ENCODE data around the gene LIF.

The LIF gene

GRCh38 chr22:30263883-30264282 lies 17.3 kb upstream of the LIF start:
- no peak for TF ChIP-seq CTCF (IDR thresholded peaks at IDR 0.05; ENCODE audit: low read length, missing control alignments)
- H3K4me3 ChIP-seq (replicated peaks; ENCODE audit: low read depth, low read length) = no peak overlapping the region
- DNase-seq (ENCODE audit: low read depth) = no peak

GRCh38 chr22:30262917-30263741 lies 16.6 kb upstream of the LIF start:
- peak; percentile 91 for TF ChIP-seq CTCF (IDR thresholded peaks at IDR 0.05; ENCODE audit: low read length, missing control alignments)
- H3K4me3 ChIP-seq (replicated peaks; ENCODE audit: low read depth, low read length) = no peak overlapping the region

GRCh38 chr22:30262112-30262511 lies 15.6 kb upstream of the LIF start:
- DNase-seq (ENCODE audit: low read depth) = no peak
- H3K4me3 ChIP-seq (replicated peaks; ENCODE audit: low read depth, low read length) = no peak overlapping the region
- TF ChIP-seq CTCF (IDR thresholded peaks at IDR 0.05; ENCODE audit: low read length, missing control alignments) = no peak

More at GRCh38 chr22:30262917-30263741, 16.6 kb upstream of the LIF start:
- peak; percentile 70 for DNase-seq (ENCODE audit: low read depth)

- no peak overlapping the region for H3K4me3 ChIP-seq (replicated peaks; ENCODE audit: low read depth, low read length)
- no peak for DNase-seq (ENCODE audit: low read depth)
- no peak for TF ChIP-seq CTCF (IDR thresholded peaks at IDR 0.05; ENCODE audit: low read length, missing control alignments)
These were observed 14.6 kb upstream of the LIF start for GRCh38 chr22:30261134-30261533.

GRCh38 chr22:30260682-30261081 lies 14.1 kb upstream of the LIF start:
- H3K4me3 ChIP-seq (replicated peaks; ENCODE audit: low read depth, low read length) = no peak overlapping the region
- TF ChIP-seq CTCF (IDR thresholded peaks at IDR 0.05; ENCODE audit: low read length, missing control alignments) = no peak
- DNase-seq (ENCODE audit: low read depth) = no peak

GRCh38 chr22:30260276-30260675 lies 13.7 kb upstream of the LIF start:
- no peak overlapping the region for H3K4me3 ChIP-seq (replicated peaks; ENCODE audit: low read depth, low read length)
- DNase-seq (ENCODE audit: low read depth) = no peak
- TF ChIP-seq CTCF (IDR thresholded peaks at IDR 0.05; ENCODE audit: low read length, missing control alignments) = no peak

- no peak overlapping the region for H3K4me3 ChIP-seq (replicated peaks; ENCODE audit: low read depth, low read length)
- TF ChIP-seq CTCF (IDR thresholded peaks at IDR 0.05; ENCODE audit: low read length, missing control alignments) = no peak
- DNase-seq (ENCODE audit: low read depth) = no peak
These were observed 7.8 kb upstream of the LIF start for GRCh38 chr22:30254314-30254713.

All from fibroblast of pulmonary artery (primary cell).